Activated CD4-positive, alpha-beta memory T cell treated with anti-CD3 and anti-CD28 coated beads, Interleukin-2, amount 10 ng/mL, durations not matched to agents 7 days and 5 days (primary cell): ENCODE results near the gene ELANE. TPM values are rescaled to one million over a fixed set of nuclear protein-coding genes. Genes with fewer than 3 reads are reported as not detected.
"Not testable (repeated sequence)": the region's sequence is repeated elsewhere in the genome, so short reads cannot be mapped to it uniquely, and the experiment has no call there.

Experiments used
- CTCF ChIA-PET: fragments of 350-600 bp; sonication (Branson Sonifier 250); formaldehyde crosslinking; loops from one replicate; lab custom pipeline; 2021; ENCODE audit warnings: antibody characterized with exemption, inconsistent platforms; lab: Charles Lee
- POLR2A ChIA-PET: fragments of 350-600 bp; sonication (Branson Sonifier 250); formaldehyde crosslinking; loops from one replicate; lab custom pipeline; 2021; ENCODE audit warnings: antibody characterized with exemption; lab: Charles Lee
- DNase-seq: peaks from one replicate; pipeline ENCODE4 v3.0.0-alpha.2; 2020
- H3K27ac Mint-ChIP-seq: one replicate; pipeline ENCODE4 v1.8.0; 2021; ENCODE audit warnings: mild to moderate bottlenecking, mixed read lengths
- H3K27me3 Mint-ChIP-seq: one replicate; pipeline ENCODE4 v1.8.0; 2021; ENCODE audit warnings: mixed read lengths
- H3K36me3 Mint-ChIP-seq: one replicate; pipeline ENCODE4 v1.8.0; 2021; ENCODE audit warnings: low read depth, mixed read lengths
- H3K4me1 Mint-ChIP-seq: one replicate; pipeline ENCODE4 v1.8.0; 2021; ENCODE audit warnings: mixed read lengths
- H3K4me3 Mint-ChIP-seq: one replicate; pipeline ENCODE4 v1.8.0; 2021; ENCODE audit warnings: mild to moderate bottlenecking, mixed read lengths
- H3K9me3 Mint-ChIP-seq: one replicate; pipeline ENCODE4 v1.8.0; 2021; ENCODE audit warnings: mixed read lengths
- total RNA-seq, 2 experiments: library from RNA; stranded (reverse); gene quantifications; one replicate each; pipeline ENCODE4 v1.2.3, GENCODE V29; 2021

The ELANE gene
- total RNA-seq, 2 experiments from 2014 or later, result not detected

- Mint-ChIP-seq H3K27me3 (no peaks in the 10 kb centered on the region), H3K36me3 (peaks cover 15% of the 10 kb centered on the region), H3K4me3 (no peak overlapping the region), H3K27ac (no peak overlapping the region), H3K4me1 (peaks cover 11% of the 10 kb centered on the region), H3K9me3 (no peaks in the 10 kb centered on the region)
- POLR2A ChIA-PET, result interaction anchor here (1.0 to 2.6 kb wide), 2 partner anchors 9 to 35 kb away, joined by 3 to 16 read pairs; no protein-coding TSS in a partner anchor
- CTCF ChIA-PET, result interaction anchor here (1.0 kb wide), 1 partner anchor 34 kb away, joined by 3 read pairs; no protein-coding TSS in a partner anchor
- DNase-seq, result no peak
These were observed 21.5 kb downstream of the ELANE start for GRCh38 chr19:873561-874041.

GRCh38 chr19:875265-875879 lies 23.3 kb downstream of the ELANE start:
- Mint-ChIP-seq H3K27ac (no peak overlapping the region), H3K36me3 (peaks cover 9% of the 10 kb centered on the region), H3K9me3 (no peaks in the 10 kb centered on the region), H3K4me1 (peaks cover 11% of the 10 kb centered on the region), H3K4me3 (no peak overlapping the region), H3K27me3 (no peaks in the 10 kb centered on the region)
- DNase-seq, result no peak
- ChIA-PET POLR2A (interaction anchor here (1.3 kb wide), 2 partner anchors 10 to 33 kb away, joined by 3 to 4 read pairs; no protein-coding TSS in a partner anchor), CTCF (interaction anchor here (1.1 kb wide), 1 partner anchor 12 kb away, joined by 4 read pairs; no protein-coding TSS in a partner anchor)

- DNase-seq, result no peak
- POLR2A ChIA-PET, result interaction anchor here (1.3 kb wide), 2 partner anchors 11 to 33 kb away, joined by 3 to 4 read pairs; no protein-coding TSS in a partner anchor
- Mint-ChIP-seq H3K4me1 (peaks cover 11% of the 10 kb centered on the region), H3K36me3 (peaks cover 10% of the 10 kb centered on the region), H3K27me3 (no peaks in the 10 kb centered on the region), H3K27ac (no peak overlapping the region), H3K4me3 (no peak overlapping the region), H3K9me3 (no peaks in the 10 kb centered on the region)
- CTCF ChIA-PET, result interaction anchor here (1.1 kb wide), 1 partner anchor 12 kb away, joined by 4 read pairs; no protein-coding TSS in a partner anchor
These were observed 24.0 kb downstream of the ELANE start for GRCh38 chr19:876089-876488.

- POLR2A ChIA-PET, result interaction anchor here (1.0 kb wide), 1 partner anchor 30 kb away, joined by 3 read pairs; no protein-coding TSS in a partner anchor
- H3K27me3 Mint-ChIP-seq, result no peaks in the 10 kb centered on the region
- H3K4me3 Mint-ChIP-seq, result no peak overlapping the region
- CTCF ChIA-PET, result no interaction called here
- no peak for DNase-seq
- H3K27ac Mint-ChIP-seq, result no peak overlapping the region
- H3K4me1 Mint-ChIP-seq, result peaks cover 9% of the 10 kb centered on the region
- H3K9me3 Mint-ChIP-seq, result no peaks in the 10 kb centered on the region
- peaks cover 16% of the 10 kb centered on the region for H3K36me3 Mint-ChIP-seq
These were observed 24.7 kb downstream of the ELANE start for GRCh38 chr19:876780-877314.

GRCh38 chr19:877992-878660 lies 26.0 kb downstream of the ELANE start:
- DNase-seq, H3K9me3 Mint-ChIP-seq, H3K27me3 Mint-ChIP-seq, H3K27ac Mint-ChIP-seq, H3K4me1 Mint-ChIP-seq, CTCF ChIA-PET, H3K4me3 Mint-ChIP-seq: not testable (repeated sequence)
- POLR2A ChIA-PET, result interaction anchor here (1.6 kb wide), 1 partner anchor 15 kb away, joined by 3 read pairs; the partner anchor contains the start of genes MED16 and RNU6-9
- H3K36me3 Mint-ChIP-seq, result peaks cover 19% of the 10 kb centered on the region

GRCh38 chr19:878751-879561 lies 26.9 kb downstream of the ELANE start:
- POLR2A ChIA-PET, result interaction anchor here (1.4 to 1.6 kb wide), 2 partner anchors 14 to 31 kb away, joined by 3 read pairs; partner anchors contain the start of genes MED16 and RNU6-9
- H3K4me3 Mint-ChIP-seq, H3K27ac Mint-ChIP-seq, CTCF ChIA-PET, H3K4me1 Mint-ChIP-seq, DNase-seq, H3K27me3 Mint-ChIP-seq, H3K9me3 Mint-ChIP-seq: not testable (repeated sequence)
- H3K36me3 Mint-ChIP-seq, result peaks cover 22% of the 10 kb centered on the region

- ChIA-PET POLR2A (interaction anchor here (1.1 to 3.6 kb wide), 4 partner anchors 13 to 30 kb away, joined by 3 to 14 read pairs (median 4); partner anchors contain the start of genes MED16 and RNU6-9), CTCF (no interaction called here)
- Mint-ChIP-seq H3K9me3 (no peaks in the 10 kb centered on the region), H3K4me3 (no peak overlapping the region), H3K27me3 (no peaks in the 10 kb centered on the region), H3K36me3 (peaks cover 22% of the 10 kb centered on the region), H3K4me1 (no peaks in the 10 kb centered on the region), H3K27ac (no peak overlapping the region)
- no peak for DNase-seq
These were observed 27.8 kb downstream of the ELANE start for GRCh38 chr19:879711-880438.

- POLR2A ChIA-PET, result interaction anchor here (0.7 to 3.6 kb wide), 2 partner anchors 8 to 11 kb away, joined by 3 to 14 read pairs; partner anchors contain the start of genes MED16 and RNU6-9
- H3K27me3 Mint-ChIP-seq, result no peaks in the 10 kb centered on the region
- no peaks in the 10 kb centered on the region for H3K9me3 Mint-ChIP-seq
- H3K27ac Mint-ChIP-seq, result no peak overlapping the region
- no peaks in the 10 kb centered on the region for H3K4me1 Mint-ChIP-seq
- peaks cover 22% of the 10 kb centered on the region for H3K36me3 Mint-ChIP-seq
- H3K4me3 Mint-ChIP-seq, result no peak overlapping the region
- CTCF ChIA-PET, result interaction anchor here (1.1 kb wide), 1 partner anchor 18 kb away, joined by 3 read pairs; no protein-coding TSS in a partner anchor
- no peak for DNase-seq
These were observed 29.4 kb downstream of the ELANE start for GRCh38 chr19:881385-882071.

GRCh38 chr19:882871-883497 lies 30.9 kb downstream of the ELANE start:
- POLR2A ChIA-PET, result interaction anchor here (3.6 kb wide), 1 partner anchor 10 kb away, joined by 14 read pairs; the partner anchor contains the start of genes MED16 and RNU6-9
- Mint-ChIP-seq H3K36me3 (peaks cover 25% of the 10 kb centered on the region), H3K4me1 (no peaks in the 10 kb centered on the region), H3K9me3 (no peaks in the 10 kb centered on the region), H3K27ac (no peak overlapping the region), H3K4me3 (no peak overlapping the region), H3K27me3 (no peaks in the 10 kb centered on the region)
- no peak for DNase-seq
- CTCF ChIA-PET, result interaction anchor here (1.0 kb wide), 1 partner anchor 19 kb away, joined by 3 read pairs; no protein-coding TSS in a partner anchor

GRCh38 chr19:883661-884211 lies 31.6 kb downstream of the ELANE start:
- no peaks in the 10 kb centered on the region for H3K4me1 Mint-ChIP-seq
- H3K4me3 Mint-ChIP-seq, result no peak overlapping the region
- H3K9me3 Mint-ChIP-seq, result no peaks in the 10 kb centered on the region
- CTCF ChIA-PET, result interaction anchor here (1.0 kb wide), 1 partner anchor 20 kb away, joined by 3 read pairs; no protein-coding TSS in a partner anchor
- POLR2A ChIA-PET, result interaction anchor here (3.6 kb wide), 1 partner anchor 9 kb away, joined by 14 read pairs; the partner anchor contains the start of genes MED16 and RNU6-9
- peaks cover 25% of the 10 kb centered on the region for H3K36me3 Mint-ChIP-seq
- no peak for DNase-seq
- no peak overlapping the region for H3K27ac Mint-ChIP-seq
- H3K27me3 Mint-ChIP-seq, result no peaks in the 10 kb centered on the region
